Measurements from ENCODE around the gene PEPD.

Gene PEPD

GRCh38 chr19:33552928-33553279 lies 31.3 kb upstream of the PEPD start:
- no peak overlapping the region for H3K4me3 ChIP-seq (ENCODE audit: low read length, poor library complexity, severe bottlenecking)
- no peaks in the 10 kb centered on the region for H3K79me2 ChIP-seq (ENCODE audit: insufficient read depth, low read length)
- H2AFZ ChIP-seq (ENCODE audit: low read length) = no peak overlapping the region
- no peaks in the 10 kb centered on the region for H3K36me3 ChIP-seq (ENCODE audit: insufficient read depth, low read length)
- H3K4me1 ChIP-seq (ENCODE audit: insufficient read depth, low read length, poor library complexity, severe bottlenecking) = no peaks in the 10 kb centered on the region
- H3F3A ChIP-seq (ENCODE audit: low read depth) = no peaks in the 10 kb centered on the region
- no peaks in the 10 kb centered on the region for H4K20me1 ChIP-seq (ENCODE audit: insufficient read depth, low read length, poor library complexity, severe bottlenecking)
- H3K4me2 ChIP-seq (ENCODE audit: low read depth, low read length, poor library complexity, severe bottlenecking) = no peak overlapping the region
- no peaks in the 10 kb centered on the region for H3K27me3 ChIP-seq (ENCODE audit: insufficient read depth, low read length, poor library complexity, severe bottlenecking)
- H3K9ac ChIP-seq (ENCODE audit: low read depth, low read length, poor library complexity, severe bottlenecking) = no peak overlapping the region
- H3K9me2 ChIP-seq (replicated peaks; ENCODE audit: low read depth, low read length) = no peaks in the 10 kb centered on the region
- TF ChIP-seq CTCF (conservative IDR thresholded peaks at IDR 0.05; ENCODE audit: low read length) = no peak
- TF ChIP-seq EZH2phosphoT487 (IDR thresholded peaks at IDR 0.05; ENCODE audit: borderline replicate concordance) = no peak
- H3K9me3 ChIP-seq (ENCODE audit: insufficient read depth, low read depth, low read length) = no peaks in the 10 kb centered on the region

GRCh38 chr19:33552191-33552927 lies 30.8 kb upstream of the PEPD start:
- H3K9me2 ChIP-seq (replicated peaks; ENCODE audit: low read depth, low read length) = no peaks in the 10 kb centered on the region
- H3K4me2 ChIP-seq (ENCODE audit: low read depth, low read length, poor library complexity, severe bottlenecking) = no peak overlapping the region
- H3K4me3 ChIP-seq (ENCODE audit: low read length, poor library complexity, severe bottlenecking) = no peak overlapping the region
- H3K9ac ChIP-seq (ENCODE audit: low read depth, low read length, poor library complexity, severe bottlenecking) = no peak overlapping the region
- H2AFZ ChIP-seq (ENCODE audit: low read length) = no peak overlapping the region
- H3K79me2 ChIP-seq (ENCODE audit: insufficient read depth, low read length) = no peaks in the 10 kb centered on the region
- H3K9me3 ChIP-seq (ENCODE audit: insufficient read depth, low read depth, low read length) = no peaks in the 10 kb centered on the region
- H3F3A ChIP-seq (ENCODE audit: low read depth) = no peaks in the 10 kb centered on the region
- H4K20me1 ChIP-seq (ENCODE audit: insufficient read depth, low read length, poor library complexity, severe bottlenecking) = no peaks in the 10 kb centered on the region
- no peaks in the 10 kb centered on the region for H3K4me1 ChIP-seq (ENCODE audit: insufficient read depth, low read length, poor library complexity, severe bottlenecking)
- H3K27me3 ChIP-seq (ENCODE audit: insufficient read depth, low read length, poor library complexity, severe bottlenecking) = no peaks in the 10 kb centered on the region
- no peak for TF ChIP-seq CTCF (conservative IDR thresholded peaks at IDR 0.05; ENCODE audit: low read length)
- no peak for TF ChIP-seq EZH2phosphoT487 (IDR thresholded peaks at IDR 0.05; ENCODE audit: borderline replicate concordance)
- no peaks in the 10 kb centered on the region for H3K36me3 ChIP-seq (ENCODE audit: insufficient read depth, low read length)

GRCh38 chr19:33551676-33552075 lies 30.1 kb upstream of the PEPD start:
- H3K9me2 ChIP-seq (replicated peaks; ENCODE audit: low read depth, low read length) = no peaks in the 10 kb centered on the region
- H3K4me1 ChIP-seq (ENCODE audit: insufficient read depth, low read length, poor library complexity, severe bottlenecking) = no peaks in the 10 kb centered on the region
- H4K20me1 ChIP-seq (ENCODE audit: insufficient read depth, low read length, poor library complexity, severe bottlenecking) = no peaks in the 10 kb centered on the region
- H3K79me2 ChIP-seq (ENCODE audit: insufficient read depth, low read length) = no peaks in the 10 kb centered on the region
- H3K9ac ChIP-seq (ENCODE audit: low read depth, low read length, poor library complexity, severe bottlenecking) = no peak overlapping the region
- no peaks in the 10 kb centered on the region for H3K36me3 ChIP-seq (ENCODE audit: insufficient read depth, low read length)
- no peak overlapping the region for H2AFZ ChIP-seq (ENCODE audit: low read length)
- no peaks in the 10 kb centered on the region for H3K9me3 ChIP-seq (ENCODE audit: insufficient read depth, low read depth, low read length)
- H3K4me2 ChIP-seq (ENCODE audit: low read depth, low read length, poor library complexity, severe bottlenecking) = no peak overlapping the region
- no peak overlapping the region for H3K4me3 ChIP-seq (ENCODE audit: low read length, poor library complexity, severe bottlenecking)
- H3F3A ChIP-seq (ENCODE audit: low read depth) = no peaks in the 10 kb centered on the region
- H3K27me3 ChIP-seq (ENCODE audit: insufficient read depth, low read length, poor library complexity, severe bottlenecking) = no peaks in the 10 kb centered on the region
- TF ChIP-seq CTCF (conservative IDR thresholded peaks at IDR 0.05; ENCODE audit: low read length) (no peak), EZH2phosphoT487 (IDR thresholded peaks at IDR 0.05; ENCODE audit: borderline replicate concordance) (no peak)
